HEK293T (cell line): ENCODE results near the gene CDH13.

Experiments
- CTCF ChIA-PET: fragments of 350-600 bp; formaldehyde crosslinking; extraction: SDS; loops from one replicate; lab custom pipeline; 2021; ENCODE audit warnings: antibody characterized with exemption, inconsistent platforms; lab: Yijun Ruan, JAX
- POLR2A ChIA-PET: fragments of 350-600 bp; formaldehyde crosslinking; extraction: SDS; loops from one replicate; lab custom pipeline; 2020; ENCODE audit warnings: antibody characterized with exemption, inconsistent platforms; lab: Yijun Ruan, JAX
- DNase-seq: peaks from one replicate; pipeline ENCODE4 v3.0.0; 2012; ENCODE audit warnings: mixed read lengths; ENCODE audit errors: extremely low spot score
- ARNT ChIP-seq: fragments of 450-650 bp; IDR thresholded peaks from 2 replicates; pipeline ENCODE4 v1.6.1; 2017; ENCODE audit warnings: mild to moderate bottlenecking
- BHLHE40 ChIP-seq: fragments of 450-650 bp; IDR thresholded peaks from 2 replicates; pipeline ENCODE4 v1.6.1; 2016; ENCODE audit warnings: mild to moderate bottlenecking, moderate library complexity, borderline replicate concordance
- CTBP1 ChIP-seq: fragments of 450-650 bp; IDR thresholded peaks from 2 replicates; pipeline ENCODE4 v1.6.1; 2016; ENCODE audit warnings: borderline replicate concordance
- ELF4 ChIP-seq: fragments of 450-650 bp; IDR thresholded peaks from 2 replicates; pipeline ENCODE4 v1.6.1; 2017; ENCODE audit warnings: antibody characterized with exemption
- FOXA1 ChIP-seq: fragments of 450-650 bp; IDR thresholded peaks from 2 replicates; pipeline ENCODE4 v1.6.1; 2016; ENCODE audit warnings: mild to moderate bottlenecking
- FOXK2 ChIP-seq: fragments of 450-650 bp; IDR thresholded peaks from 2 replicates; pipeline ENCODE4 v1.6.1; 2016; ENCODE audit warnings: mild to moderate bottlenecking
- FOXM1 ChIP-seq: fragments of 450-650 bp; IDR thresholded peaks from 2 replicates; pipeline ENCODE4 v1.6.1; 2017; ENCODE audit warnings: mild to moderate bottlenecking, borderline replicate concordance
- HDGF ChIP-seq: fragments of 450-650 bp; IDR thresholded peaks from 2 replicates; pipeline ENCODE4 v1.6.1; 2017; ENCODE audit warnings: antibody characterized with exemption, borderline replicate concordance
- L3MBTL2 ChIP-seq: fragments of 450-650 bp; conservative IDR thresholded peaks from 2 replicates; pipeline ENCODE4 v1.6.1; 2016; ENCODE audit warnings: mild to moderate bottlenecking
- LEF1 ChIP-seq: fragments of 450-650 bp; IDR thresholded peaks from 2 replicates; pipeline ENCODE4 v1.6.1; 2017; ENCODE audit warnings: mild to moderate bottlenecking, borderline replicate concordance
- NFRKB ChIP-seq: fragments of 450-650 bp; IDR thresholded peaks from 2 replicates; pipeline ENCODE4 v1.6.1; 2016; ENCODE audit warnings: mild to moderate bottlenecking, moderate library complexity
- SP1 ChIP-seq: fragments of 450-650 bp; IDR thresholded peaks from 2 replicates; pipeline ENCODE4 v1.6.1; 2017
- SUZ12 ChIP-seq: fragments of 450-650 bp; IDR thresholded peaks from 2 replicates; pipeline ENCODE4 v1.6.1; 2016; ENCODE audit warnings: mild to moderate bottlenecking
- TARDBP ChIP-seq: fragments of 450-650 bp; IDR thresholded peaks from 2 replicates; pipeline ENCODE4 v1.6.1; 2016
- ZNF384 ChIP-seq: fragments of 450-650 bp; IDR thresholded peaks from 2 replicates; pipeline ENCODE4 v1.6.1; 2016
- TF ChIP-seq, protein P1 (sequence below): fragments of 450-650 bp; IDR thresholded peaks from 2 replicates; pipeline ENCODE4 v1.6.1; 2016

The CDH13 gene

DNA sequence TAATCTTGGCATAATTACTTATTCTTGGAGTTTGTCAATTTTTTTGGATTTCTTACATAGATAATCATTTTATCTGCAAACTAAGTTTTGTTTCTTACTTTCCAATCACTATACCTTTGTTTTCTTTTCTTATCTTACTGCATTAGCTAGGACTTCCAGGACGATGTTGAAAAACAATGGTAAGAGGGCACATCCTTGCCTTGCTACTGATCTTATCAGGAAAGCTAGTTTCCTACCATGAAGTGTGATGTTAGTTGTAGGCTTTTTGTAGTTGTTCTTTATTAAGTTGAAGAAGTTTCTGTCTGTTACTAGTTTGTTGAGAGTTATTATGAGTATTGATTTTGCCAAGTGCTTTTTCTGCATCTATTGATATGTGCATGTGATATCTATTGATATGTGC is 31.0 kb downstream of the CDH13 start:
- ChIA-PET CTCF (interaction anchor here (1.2 kb wide), 1 partner anchor 18 kb away, joined by 3 read pairs; no protein-coding TSS in a partner anchor), POLR2A (no interaction called here)

GRCh38 chr16:82658796-82659195 is 32.0 kb downstream of the CDH13 start:
- ChIA-PET CTCF (no interaction called here), POLR2A (no interaction called here)
- DNase-seq: no peak
- TF ChIP-seq L3MBTL2: no peak

More for the DNA sequence above, 31.0 kb downstream of the CDH13 start:
- TF ChIP-seq TARDBP (no peak), FOXA1 (no peak), CTBP1 (no peak), SUZ12 (no peak), NFRKB (no peak), FOXM1 (no peak), BHLHE40 (no peak), SP1 (no peak), ELF4 (no peak), ARNT (no peak), HDGF (no peak), L3MBTL2 (no peak), ZNF384 (no peak), FOXK2 (no peak)
- TF ChIP-seq, protein P1, sequence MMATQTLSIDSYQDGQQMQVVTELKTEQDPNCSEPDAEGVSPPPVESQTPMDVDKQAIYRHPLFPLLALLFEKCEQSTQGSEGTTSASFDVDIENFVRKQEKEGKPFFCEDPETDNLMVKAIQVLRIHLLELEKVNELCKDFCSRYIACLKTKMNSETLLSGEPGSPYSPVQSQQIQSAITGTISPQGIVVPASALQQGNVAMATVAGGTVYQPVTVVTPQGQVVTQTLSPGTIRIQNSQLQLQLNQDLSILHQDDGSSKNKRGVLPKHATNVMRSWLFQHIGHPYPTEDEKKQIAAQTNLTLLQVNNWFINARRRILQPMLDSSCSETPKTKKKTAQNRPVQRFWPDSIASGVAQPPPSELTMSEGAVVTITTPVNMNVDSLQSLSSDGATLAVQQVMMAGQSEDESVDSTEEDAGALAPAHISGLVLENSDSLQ: no peak
- DNase-seq: no peak

GRCh38 chr16:82660075-82660645 is 33.4 kb downstream of the CDH13 start:
- ChIA-PET CTCF (no interaction called here), POLR2A (no interaction called here)
- no peak for DNase-seq
- no peak for TF ChIP-seq FOXK2
- no peak for TF ChIP-seq NFRKB
- no peak for TF ChIP-seq CTBP1
- TF ChIP-seq FOXM1: no peak
- no peak for TF ChIP-seq L3MBTL2
- no peak for TF ChIP-seq TARDBP
- no peak for TF ChIP-seq LEF1
- TF ChIP-seq, protein P1: no peak

DNA sequence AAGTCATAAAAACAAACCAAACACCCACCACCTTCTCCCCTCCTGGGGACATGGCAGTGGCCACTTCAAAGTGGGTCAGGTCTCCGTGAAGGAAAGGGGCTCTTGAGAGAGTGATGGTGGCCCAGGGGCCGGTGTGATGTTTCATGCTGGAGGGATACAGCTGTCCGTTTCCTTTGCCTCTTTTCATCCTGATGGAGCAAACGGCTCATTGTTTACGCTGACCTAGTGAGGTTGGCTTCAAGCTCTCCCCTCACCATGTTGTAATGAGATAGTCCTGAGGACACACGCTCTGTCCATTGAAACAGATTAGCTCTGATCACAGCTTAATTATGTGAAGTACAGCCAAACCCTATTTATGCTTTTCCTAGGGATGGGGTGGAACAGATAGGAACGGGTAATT is 34.2 kb downstream of the CDH13 start:
- no peak for DNase-seq
- CTCF ChIA-PET: no interaction called here
- no peak for TF ChIP-seq FOXA1
- no peak for TF ChIP-seq ZNF384
- TF ChIP-seq SUZ12: no peak
- no peak for TF ChIP-seq CTBP1
- TF ChIP-seq HDGF: no peak
- no peak for TF ChIP-seq BHLHE40
- no peak for TF ChIP-seq ARNT
- TF ChIP-seq FOXK2: no peak
- no peak for TF ChIP-seq NFRKB
- TF ChIP-seq FOXM1: no peak
- TF ChIP-seq SP1: no peak
- no peak for TF ChIP-seq L3MBTL2
- no peak for TF ChIP-seq TARDBP
- no peak for TF ChIP-seq LEF1
- TF ChIP-seq, protein P1: no peak
- TF ChIP-seq ELF4: no peak
- POLR2A ChIA-PET: no interaction called here

DNA sequence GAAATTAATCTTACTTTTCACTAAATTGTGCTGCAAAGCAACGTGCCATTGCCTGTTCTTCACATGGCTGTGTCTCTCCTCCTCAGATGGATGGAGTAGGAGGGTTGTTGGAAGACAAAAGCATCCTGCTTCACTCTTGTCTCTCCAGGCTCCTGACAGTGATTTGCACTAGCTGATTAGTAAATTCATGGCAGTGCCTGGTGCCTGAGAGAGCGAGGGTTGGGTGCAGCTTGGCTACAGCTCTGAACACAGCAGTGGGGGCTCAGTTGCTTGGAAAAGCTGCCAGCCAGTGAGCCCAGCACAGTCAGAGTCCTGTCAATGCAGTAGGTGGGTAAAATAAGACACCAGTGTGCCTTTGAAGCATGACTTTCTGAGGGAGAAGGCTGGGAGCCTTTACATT is 37.4 kb downstream of the CDH13 start:
- TF ChIP-seq HDGF (no peak), L3MBTL2 (no peak), CTBP1 (no peak), SP1 (no peak), ARNT (no peak), FOXK2 (no peak), LEF1 (no peak), FOXM1 (no peak), TARDBP (no peak), SUZ12 (no peak), BHLHE40 (no peak), NFRKB (no peak), ZNF384 (no peak), FOXA1 (no peak), ELF4 (no peak)
- TF ChIP-seq, protein P1: no peak
- ChIA-PET CTCF (no interaction called here), POLR2A (no interaction called here)
- DNase-seq: no peak

DNA sequence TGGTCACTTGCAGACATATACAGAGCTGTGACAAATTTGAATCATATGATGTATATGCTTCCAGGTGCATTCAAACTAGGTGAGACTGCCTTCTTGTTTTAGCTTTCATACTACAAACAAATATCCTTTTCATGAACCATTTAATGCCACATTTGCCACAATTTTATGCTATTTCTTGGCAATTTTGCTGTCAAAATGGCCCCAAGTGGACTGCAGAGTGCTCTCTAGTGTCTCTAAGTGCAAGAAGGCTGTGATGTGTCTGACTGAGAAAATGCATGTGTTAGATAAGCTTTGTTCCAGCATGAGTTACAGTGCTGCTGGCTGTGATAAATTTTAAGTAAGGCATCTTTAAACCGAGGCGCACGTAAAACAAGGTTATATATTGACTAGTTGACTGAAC is 38.3 kb downstream of the CDH13 start:
- TF ChIP-seq BHLHE40: no peak
- TF ChIP-seq ARNT: no peak
- TF ChIP-seq SUZ12: no peak
- no peak for TF ChIP-seq FOXA1
- TF ChIP-seq LEF1: no peak
- TF ChIP-seq HDGF: no peak
- TF ChIP-seq CTBP1: no peak
- no peak for TF ChIP-seq SP1
- no peak for TF ChIP-seq FOXK2
- no peak for TF ChIP-seq L3MBTL2
- no peak for TF ChIP-seq ZNF384
- TF ChIP-seq ELF4: no peak
- no peak for TF ChIP-seq FOXM1
- TF ChIP-seq NFRKB: no peak
- no peak for TF ChIP-seq TARDBP
- no peak for DNase-seq
- ChIA-PET POLR2A (no interaction called here), CTCF (no interaction called here)
